SU-DHL-6 (cell line): ENCODE data around the gene PICALM.
"Not testable (repeated sequence)": the region's sequence is repeated elsewhere in the genome, so short reads cannot be mapped to it uniquely, and the experiment has no call there.

ENCODE experiments used
- H2AFZ ChIP-seq: fragments of 200-600 bp; sonication (generic); 2 replicates; pipeline ENCODE4 v1.6.1; 2014; ENCODE audit warnings: low read depth, mild to moderate bottlenecking, moderate library complexity, mixed read lengths, antibody characterized with exemption, low read length; ENCODE audit not compliant: severe bottlenecking
- H3F3A ChIP-seq: fragments of 200-600 bp; shearing (Covaris generic); 2 replicates; pipeline ENCODE4 v1.6.0; 2016; ENCODE audit warnings: antibody characterized with exemption, mild to moderate bottlenecking; ENCODE audit not compliant: insufficient read depth
- H3K27ac ChIP-seq: fragments of 200-600 bp; sonication (generic); 2 replicates; pipeline ENCODE4 v1.5.1; 2016; ENCODE audit warnings: low read depth, mild to moderate bottlenecking, low read length, moderate library complexity, mixed read lengths
- H3K27me3 ChIP-seq: fragments of 200-600 bp; sonication (generic), shearing (Covaris generic); 2 replicates; pipeline ENCODE4 v1.6.0; 2014; ENCODE audit warnings: mild to moderate bottlenecking, low read length
- H3K36me3 ChIP-seq: fragments of 200-600 bp; sonication (generic); 2 replicates; pipeline ENCODE4 v1.6.1; 2014; ENCODE audit warnings: mild to moderate bottlenecking, low read length, mixed read lengths
- H3K4me2 ChIP-seq: fragments of 300-600, 200-600 bp; shearing (Covaris generic), sonication (generic); 2 replicates; pipeline ENCODE4 v1.6.0; 2014; ENCODE audit warnings: low read length, low read depth, mild to moderate bottlenecking; ENCODE audit not compliant: poor library complexity, severe bottlenecking
- H3K4me3 ChIP-seq: fragments of 200-600 bp; sonication (generic); 2 replicates; pipeline ENCODE4 v1.5.1; 2014; ENCODE audit warnings: antibody characterized with exemption, low read length, mild to moderate bottlenecking, mixed read lengths; ENCODE audit not compliant: insufficient read depth, poor library complexity, severe bottlenecking
- H3K79me2 ChIP-seq: fragments of 200-600 bp; sonication (generic); 2 replicates; pipeline ENCODE4 v1.6.1; 2014; ENCODE audit warnings: mild to moderate bottlenecking, low read length, moderate library complexity; ENCODE audit not compliant: insufficient read depth
- H3K9ac ChIP-seq: fragments of 200-600 bp; sonication (generic); 2 replicates; pipeline ENCODE4 v1.7.0; 2014; ENCODE audit warnings: mild to moderate bottlenecking, low read length
- H3K9me2 ChIP-seq: fragments of 200-600 bp; sonication (generic); replicated peaks from 2 replicates; pipeline ENCODE4 v1.6.1; 2014; ENCODE audit warnings: low read length; ENCODE audit not compliant: insufficient read depth
- H3K9me3 ChIP-seq: fragments of 200-600 bp; sonication (generic); 2 replicates; pipeline ENCODE4 v1.6.1; 2014; ENCODE audit warnings: low read length, mixed read lengths; ENCODE audit not compliant: insufficient read depth
- H4K20me1 ChIP-seq: fragments of 200-600 bp; sonication (generic); 2 replicates; pipeline ENCODE4 v1.6.1; 2014; ENCODE audit warnings: low read depth, mild to moderate bottlenecking, antibody characterized with exemption, low read length, moderate library complexity, mixed read lengths
- CTCF ChIP-seq: fragments of 200-600 bp; sonication (generic); IDR thresholded peaks from one replicate; pipeline ENCODE4 v1.5.1; 2017; ENCODE audit warnings: antibody characterized with exemption, mild to moderate bottlenecking, low read length, moderate library complexity; ENCODE audit not compliant: insufficient read depth, poor library complexity, severe bottlenecking
- EZH2phosphoT487 ChIP-seq: fragments of 200-600 bp; sonication (generic), shearing (Covaris generic); conservative IDR thresholded peaks from 2 replicates; pipeline ENCODE4 v1.6.1; 2018; ENCODE audit warnings: mild to moderate bottlenecking, antibody characterized with exemption, low read length, moderate library complexity, mixed read lengths

Gene PICALM

GRCh38 chr11:85934596-85935169 is 134.2 kb downstream of the PICALM start:
- Histone ChIP-seq H3K9me2 (no peaks in the 10 kb centered on the region), H3K27ac (no peak overlapping the region), H4K20me1 (no peaks in the 10 kb centered on the region), H3K4me3 (no peak overlapping the region), H3K9me3 (no peaks in the 10 kb centered on the region), H3K79me2 (no peaks in the 10 kb centered on the region), H3F3A (no peaks in the 10 kb centered on the region), H3K36me3 (no peaks in the 10 kb centered on the region), H3K27me3 (no peaks in the 10 kb centered on the region), H3K4me2 (no peak overlapping the region), H3K9ac (no peak overlapping the region), H2AFZ (no peak overlapping the region)
- TF ChIP-seq EZH2phosphoT487 = no peak
- no peak for TF ChIP-seq CTCF

- H3K27me3 ChIP-seq = no peaks in the 10 kb centered on the region
- no peaks in the 10 kb centered on the region for H3K79me2 ChIP-seq
- TF ChIP-seq CTCF (no peak), EZH2phosphoT487 (no peak)
- no peak overlapping the region for H2AFZ ChIP-seq
- no peak overlapping the region for H3K4me2 ChIP-seq
- H3F3A ChIP-seq = no peaks in the 10 kb centered on the region
- no peaks in the 10 kb centered on the region for H3K9me3 ChIP-seq
- no peak overlapping the region for H3K27ac ChIP-seq
- no peaks in the 10 kb centered on the region for H3K9me2 ChIP-seq
- H3K9ac ChIP-seq = no peak overlapping the region
- H3K36me3 ChIP-seq = no peaks in the 10 kb centered on the region
- no peak overlapping the region for H3K4me3 ChIP-seq
- no peaks in the 10 kb centered on the region for H4K20me1 ChIP-seq
These were observed 138.0 kb downstream of the PICALM start for GRCh38 chr11:85930879-85931366.

DNA sequence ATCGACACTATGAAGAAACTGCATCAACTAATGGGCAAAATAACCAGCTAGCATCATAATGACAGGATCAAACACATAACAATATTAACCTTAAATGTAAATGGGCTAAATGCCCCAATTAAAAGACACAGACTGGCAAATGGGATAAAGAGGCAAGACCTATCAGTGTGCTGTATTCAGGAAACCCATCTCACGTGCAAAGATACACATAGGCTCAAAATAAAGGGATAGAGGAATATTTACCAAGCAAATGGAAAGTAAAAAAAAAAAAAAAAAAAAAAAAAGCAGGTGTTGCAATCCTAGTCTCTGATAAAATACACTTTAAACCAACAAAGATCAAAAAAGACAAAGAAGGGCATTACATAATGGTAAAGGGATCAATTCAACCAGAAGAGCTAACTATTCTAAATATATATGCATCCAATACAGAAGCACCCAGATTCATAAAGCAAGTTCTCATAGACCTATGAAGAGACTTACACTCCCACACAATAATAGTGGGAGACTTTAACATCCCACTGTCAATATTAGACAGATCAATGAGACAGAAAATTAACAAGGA is 142.2 kb downstream of the PICALM start:
- not testable (repeated sequence) for H2AFZ ChIP-seq, H3K4me2 ChIP-seq, H3K27me3 ChIP-seq, H3K79me2 ChIP-seq, H3F3A ChIP-seq, H3K4me3 ChIP-seq, H3K9me3 ChIP-seq, H3K27ac ChIP-seq, H3K36me3 ChIP-seq, H3K9me2 ChIP-seq, H4K20me1 ChIP-seq, H3K9ac ChIP-seq

- Histone ChIP-seq H3K9me3 (no peaks in the 10 kb centered on the region), H3F3A (no peaks in the 10 kb centered on the region), H4K20me1 (no peaks in the 10 kb centered on the region), H3K79me2 (no peaks in the 10 kb centered on the region), H3K27me3 (no peaks in the 10 kb centered on the region), H2AFZ (no peak overlapping the region), H3K36me3 (no peaks in the 10 kb centered on the region), H3K9ac (no peak overlapping the region), H3K4me2 (no peak overlapping the region), H3K9me2 (no peaks in the 10 kb centered on the region), H3K27ac (no peak overlapping the region), H3K4me3 (no peak overlapping the region)
- TF ChIP-seq EZH2phosphoT487 = no peak
- TF ChIP-seq CTCF = no peak
These were observed 145.4 kb downstream of the PICALM start for GRCh38 chr11:85923455-85923854.
